ENCODE data around the gene PPP6R2.
A peak's percentile ranks its signal among the peaks of the same experiment; 100 is the strongest.

The PPP6R2 gene

DNA sequence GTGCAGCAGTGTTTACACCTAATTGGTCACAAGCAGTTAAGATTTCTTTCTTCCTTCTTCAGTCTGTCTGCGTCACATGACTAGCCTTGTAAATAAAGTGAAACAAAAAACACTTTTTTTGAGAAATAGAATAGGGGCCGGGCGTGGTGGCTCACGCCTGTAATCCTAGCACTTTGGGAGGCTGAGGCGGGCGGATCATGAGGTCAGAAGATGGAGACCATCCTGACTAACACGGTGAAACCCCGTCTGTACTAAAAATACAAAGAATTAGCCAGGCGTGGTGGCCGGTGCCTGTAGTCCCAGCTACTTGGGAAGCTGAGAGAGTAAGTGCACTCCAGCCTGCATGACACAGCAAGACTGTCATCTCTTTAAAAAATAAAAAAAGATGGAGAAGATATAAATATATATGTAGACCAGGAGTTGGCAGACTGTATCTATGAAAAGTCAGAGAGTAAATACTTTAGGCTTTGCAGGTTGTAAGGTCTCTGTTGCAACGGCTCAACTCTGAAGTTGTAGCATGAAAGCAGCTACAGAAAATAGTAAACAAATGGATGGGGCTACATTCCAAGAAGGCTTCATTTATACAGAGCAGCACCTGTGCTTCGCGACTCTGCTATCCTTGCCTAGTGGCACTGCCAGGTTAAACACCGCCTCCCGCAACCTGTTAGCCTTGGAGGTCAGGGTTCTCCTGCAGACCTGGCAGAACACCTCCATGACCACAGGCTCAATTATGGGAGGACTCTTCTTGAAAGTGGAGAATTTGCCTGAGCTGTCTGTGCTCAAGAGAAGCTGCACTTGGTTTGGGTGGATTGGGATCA lies 55.9 kb downstream of the PPP6R2 start:
- H3K4me3 ChIP-seq (ENCODE audit: low read depth, low read length): no peak overlapping the region
- DNase-seq (ENCODE audit: low read depth): no peak
- TF ChIP-seq, protein P1, sequence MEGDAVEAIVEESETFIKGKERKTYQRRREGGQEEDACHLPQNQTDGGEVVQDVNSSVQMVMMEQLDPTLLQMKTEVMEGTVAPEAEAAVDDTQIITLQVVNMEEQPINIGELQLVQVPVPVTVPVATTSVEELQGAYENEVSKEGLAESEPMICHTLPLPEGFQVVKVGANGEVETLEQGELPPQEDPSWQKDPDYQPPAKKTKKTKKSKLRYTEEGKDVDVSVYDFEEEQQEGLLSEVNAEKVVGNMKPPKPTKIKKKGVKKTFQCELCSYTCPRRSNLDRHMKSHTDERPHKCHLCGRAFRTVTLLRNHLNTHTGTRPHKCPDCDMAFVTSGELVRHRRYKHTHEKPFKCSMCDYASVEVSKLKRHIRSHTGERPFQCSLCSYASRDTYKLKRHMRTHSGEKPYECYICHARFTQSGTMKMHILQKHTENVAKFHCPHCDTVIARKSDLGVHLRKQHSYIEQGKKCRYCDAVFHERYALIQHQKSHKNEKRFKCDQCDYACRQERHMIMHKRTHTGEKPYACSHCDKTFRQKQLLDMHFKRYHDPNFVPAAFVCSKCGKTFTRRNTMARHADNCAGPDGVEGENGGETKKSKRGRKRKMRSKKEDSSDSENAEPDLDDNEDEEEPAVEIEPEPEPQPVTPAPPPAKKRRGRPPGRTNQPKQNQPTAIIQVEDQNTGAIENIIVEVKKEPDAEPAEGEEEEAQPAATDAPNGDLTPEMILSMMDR (IDR thresholded peaks at IDR 0.05; ENCODE audit: insufficient read depth, low read depth, low read length, missing control alignments): no peak

DNA sequence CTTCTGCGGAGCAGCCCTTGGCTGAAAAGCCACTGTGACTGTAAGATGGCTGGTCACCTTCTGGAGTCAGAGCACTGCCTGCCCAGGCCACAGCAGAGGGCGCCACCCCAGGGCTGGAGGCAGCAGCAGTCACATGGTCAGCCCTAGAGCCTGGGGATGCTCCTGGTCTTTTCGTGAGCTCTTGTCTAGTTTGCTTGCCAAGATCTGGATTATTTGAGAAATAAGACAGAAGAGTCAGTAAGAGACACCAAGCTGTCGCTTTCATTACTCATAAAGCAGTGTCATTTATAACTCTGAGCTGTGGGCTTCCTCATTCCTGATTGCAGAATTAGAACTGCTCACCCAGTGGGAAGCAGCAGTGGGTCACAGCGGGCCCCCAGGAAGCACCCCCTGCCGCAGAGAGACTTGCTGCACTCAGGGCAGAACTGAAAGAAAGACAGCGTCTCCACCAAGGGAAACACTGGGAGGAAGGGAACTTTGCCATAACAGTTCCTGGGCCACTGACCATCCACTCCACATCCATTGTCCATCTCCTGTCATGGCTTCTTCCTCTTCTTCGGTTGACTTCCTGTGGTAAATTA lies 56.7 kb downstream of the PPP6R2 start:
- H3K4me3 ChIP-seq (ENCODE audit: low read depth, low read length): no peak overlapping the region
- TF ChIP-seq, protein P1 (IDR thresholded peaks at IDR 0.05; ENCODE audit: insufficient read depth, low read depth, low read length, missing control alignments): peak; percentile 43
- peak; percentile 16 for DNase-seq (ENCODE audit: low read depth)

DNA sequence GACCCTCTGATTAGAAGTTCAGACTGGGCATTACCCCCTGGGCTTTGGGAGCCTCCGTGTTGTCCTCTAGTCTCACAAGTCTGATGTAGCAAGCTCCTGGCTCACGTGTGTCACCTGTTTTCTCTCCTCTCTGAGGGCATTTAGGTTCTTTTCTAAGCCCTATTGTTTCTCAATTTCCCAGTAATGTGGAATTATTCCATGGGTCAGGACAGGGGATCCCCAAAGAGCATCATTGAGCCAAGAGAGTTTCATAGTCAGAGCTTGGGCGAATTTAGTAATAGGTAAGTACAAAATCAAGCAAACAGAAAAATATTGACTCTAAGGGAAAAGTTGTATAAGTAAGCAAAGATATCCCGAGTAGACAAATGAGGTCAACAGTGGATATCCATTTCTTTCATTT lies 57.3 kb downstream of the PPP6R2 start:
- TF ChIP-seq, protein P1 (IDR thresholded peaks at IDR 0.05; ENCODE audit: insufficient read depth, low read depth, low read length, missing control alignments): no peak
- H3K4me3 ChIP-seq (ENCODE audit: low read depth, low read length): no peak overlapping the region
- DNase-seq (ENCODE audit: low read depth): no peak

DNA sequence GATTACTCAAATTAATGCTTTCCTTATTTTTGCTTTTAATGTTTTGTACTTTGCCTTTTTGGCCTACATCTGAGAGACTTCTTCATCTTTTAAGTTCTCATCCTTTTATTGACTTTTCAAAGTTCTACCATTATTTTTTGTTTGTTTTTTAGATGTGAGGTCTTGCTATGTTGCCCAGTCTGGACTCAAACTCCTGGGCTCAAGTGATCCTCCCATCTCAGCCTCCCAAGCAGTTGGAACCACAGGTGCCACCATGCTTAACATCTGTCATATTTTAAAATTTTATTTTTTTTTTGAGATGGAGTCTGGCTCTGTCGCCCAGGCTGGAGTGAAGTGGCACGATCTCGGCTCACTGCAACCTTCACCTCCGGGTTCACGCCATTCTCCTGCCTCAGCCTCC lies 57.8 kb downstream of the PPP6R2 start:
- H3K4me3 ChIP-seq (ENCODE audit: low read depth, low read length): no peak overlapping the region
- no peak for DNase-seq (ENCODE audit: low read depth)
- TF ChIP-seq, protein P1 (IDR thresholded peaks at IDR 0.05; ENCODE audit: insufficient read depth, low read depth, low read length, missing control alignments): no peak

DNA sequence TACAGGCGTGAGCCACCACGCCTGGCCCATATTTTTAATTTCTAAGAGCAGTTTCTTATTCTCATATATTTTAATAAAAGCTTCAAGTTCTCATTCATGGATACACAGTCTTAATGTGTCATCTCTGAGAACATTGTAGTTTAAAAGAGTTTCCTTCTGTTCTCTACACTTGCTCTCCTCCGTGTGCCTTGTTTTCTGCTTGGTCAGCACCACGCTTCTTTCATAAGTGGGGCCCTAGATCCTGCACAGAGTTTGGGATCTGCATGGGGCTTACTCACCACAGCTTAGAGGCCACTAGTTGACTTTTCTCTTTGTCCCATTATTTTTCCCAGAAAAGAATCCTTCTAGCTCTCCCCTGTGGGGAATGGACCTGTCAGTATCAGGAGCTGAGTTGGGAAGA lies 58.8 kb downstream of the PPP6R2 start:
- no peak for DNase-seq (ENCODE audit: low read depth)
- no peak overlapping the region for H3K4me3 ChIP-seq (ENCODE audit: low read depth, low read length)
- TF ChIP-seq, protein P1 (IDR thresholded peaks at IDR 0.05; ENCODE audit: insufficient read depth, low read depth, low read length, missing control alignments): no peak

DNA sequence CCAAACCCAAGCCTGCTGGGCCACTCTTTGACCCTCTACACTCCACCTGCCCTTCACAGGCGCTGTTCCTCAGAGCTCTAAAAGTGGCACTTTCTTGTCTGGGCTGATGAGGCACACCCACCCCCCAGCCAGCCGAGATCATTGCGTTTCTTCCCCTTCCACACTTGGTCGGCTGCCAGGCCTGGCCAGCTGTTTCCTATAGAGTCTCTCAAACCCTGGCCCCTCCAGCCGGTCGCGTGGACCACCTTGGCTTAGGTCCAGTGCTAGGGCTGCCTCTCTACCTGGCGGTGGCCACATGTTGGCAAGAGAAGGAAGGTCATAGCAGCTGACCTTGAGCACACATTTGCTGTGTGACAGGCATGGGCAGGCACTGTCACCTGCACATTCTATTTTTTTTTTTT lies 60.6 kb downstream of the PPP6R2 start:
- no peak overlapping the region for H3K4me3 ChIP-seq (ENCODE audit: low read depth, low read length)
- TF ChIP-seq, protein P1 (IDR thresholded peaks at IDR 0.05; ENCODE audit: insufficient read depth, low read depth, low read length, missing control alignments): no peak
- DNase-seq (ENCODE audit: low read depth): no peak
